Stimulated activated CD4-positive, alpha-beta T cell treated with anti-CD3 and anti-CD28 coated beads, Interleukin-4, amount 100 ng/mL, for 24 hours (primary cell): ENCODE results near the gene TBC1D22A.
"Not testable (repeated sequence)": the region's sequence is repeated elsewhere in the genome, so short reads cannot be mapped to it uniquely, and the experiment has no call there.

ENCODE experiments used
- DNase-seq: peaks from one replicate; pipeline ENCODE4 v3.0.0-alpha.2; 2020

TBC1D22A gene

GRCh38 chr22:47165338-47166032 is 403.0 kb downstream of the TBC1D22A start:
- DNase-seq = no peak

DNA sequence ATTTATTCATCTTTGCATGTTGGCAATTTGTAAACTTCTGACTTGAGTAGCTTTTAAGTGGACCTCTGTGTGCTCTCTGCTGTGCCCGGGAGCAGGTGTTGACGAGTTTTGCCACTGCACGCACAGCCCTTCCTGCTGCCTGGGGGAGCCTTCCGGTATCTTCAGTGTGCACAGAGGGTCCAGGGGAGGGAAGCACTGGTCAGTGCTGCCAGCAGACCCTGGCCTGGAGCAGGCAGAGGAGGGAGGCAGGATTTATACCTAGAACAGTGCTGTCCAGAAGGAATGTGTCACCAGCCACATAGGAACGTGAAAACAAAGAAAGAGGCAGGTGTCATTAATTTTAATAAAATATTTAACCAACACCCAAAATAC is 403.6 kb downstream of the TBC1D22A start:
- no peak for DNase-seq

GRCh38 chr22:47166446-47167016 is 404.1 kb downstream of the TBC1D22A start:
- DNase-seq = no peak

GRCh38 chr22:47167056-47167455 is 404.6 kb downstream of the TBC1D22A start:
- DNase-seq = no peak

DNA sequence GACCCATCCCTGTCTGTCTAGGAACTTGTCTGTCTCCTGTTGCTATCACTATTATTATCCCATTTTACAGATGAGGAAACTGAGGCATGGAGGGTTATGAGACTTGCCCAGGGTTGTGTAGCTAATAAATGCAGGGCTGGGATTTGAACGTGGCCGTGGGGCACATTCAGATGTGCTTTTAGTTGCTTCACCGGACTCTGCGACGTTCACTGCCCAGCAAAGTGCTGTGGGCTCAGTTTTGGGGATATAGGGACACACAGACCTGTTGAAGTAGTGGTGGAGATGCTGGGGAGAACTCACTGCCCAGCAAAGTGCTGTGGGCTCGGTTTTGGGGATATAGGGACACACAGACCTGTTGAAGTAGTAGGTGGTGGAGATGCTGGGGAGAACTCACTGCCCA is 405.5 kb downstream of the TBC1D22A start:
- not testable (repeated sequence) for DNase-seq

- no peak for DNase-seq
These were observed 406.0 kb downstream of the TBC1D22A start for GRCh38 chr22:47168441-47168840.

DNA sequence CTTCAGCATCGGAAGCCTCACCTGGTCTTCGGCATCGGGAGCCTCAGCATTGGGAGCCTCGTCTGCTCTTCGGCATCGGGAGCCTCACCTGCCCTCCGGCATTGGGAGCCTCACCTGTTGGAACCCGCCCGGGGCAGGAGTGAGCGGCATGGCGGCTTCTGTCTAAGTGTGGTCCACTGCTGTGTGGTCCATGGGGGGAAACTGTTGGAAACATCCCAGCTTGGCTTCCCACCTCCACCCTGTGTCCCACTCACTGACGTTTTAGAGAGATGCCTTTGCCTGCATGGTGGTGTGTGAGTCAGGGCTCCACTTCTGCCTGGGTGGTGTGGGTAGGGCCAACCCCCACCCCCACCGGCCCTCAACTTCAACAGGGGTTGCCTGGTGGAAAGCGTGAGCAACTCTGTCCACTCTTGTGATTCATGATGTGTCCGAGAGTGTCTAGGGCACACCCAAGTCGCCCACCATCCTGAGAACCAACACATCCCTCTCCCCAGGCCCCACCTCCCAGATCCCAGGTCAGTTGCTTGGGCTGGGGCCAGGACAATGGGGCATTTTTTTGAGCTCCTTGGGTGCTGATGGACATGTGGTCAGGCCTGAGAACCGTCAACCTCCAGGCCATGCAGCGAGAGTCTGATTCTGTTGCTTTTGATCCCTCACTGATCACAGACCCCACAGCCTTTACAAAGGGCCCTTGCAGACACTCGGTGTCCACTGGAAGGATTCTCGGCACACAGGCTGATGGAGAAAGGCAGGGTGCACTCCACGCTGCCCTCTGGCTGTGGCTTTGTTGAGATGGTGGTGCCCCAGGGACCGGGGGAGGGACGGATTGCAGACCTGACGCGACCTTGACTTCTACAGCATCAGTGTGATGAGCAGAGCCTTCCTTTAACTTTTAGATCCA is 406.7 kb downstream of the TBC1D22A start:
- DNase-seq = no peak

GRCh38 chr22:47169801-47170140 is 407.3 kb downstream of the TBC1D22A start:
- no peak for DNase-seq

DNA sequence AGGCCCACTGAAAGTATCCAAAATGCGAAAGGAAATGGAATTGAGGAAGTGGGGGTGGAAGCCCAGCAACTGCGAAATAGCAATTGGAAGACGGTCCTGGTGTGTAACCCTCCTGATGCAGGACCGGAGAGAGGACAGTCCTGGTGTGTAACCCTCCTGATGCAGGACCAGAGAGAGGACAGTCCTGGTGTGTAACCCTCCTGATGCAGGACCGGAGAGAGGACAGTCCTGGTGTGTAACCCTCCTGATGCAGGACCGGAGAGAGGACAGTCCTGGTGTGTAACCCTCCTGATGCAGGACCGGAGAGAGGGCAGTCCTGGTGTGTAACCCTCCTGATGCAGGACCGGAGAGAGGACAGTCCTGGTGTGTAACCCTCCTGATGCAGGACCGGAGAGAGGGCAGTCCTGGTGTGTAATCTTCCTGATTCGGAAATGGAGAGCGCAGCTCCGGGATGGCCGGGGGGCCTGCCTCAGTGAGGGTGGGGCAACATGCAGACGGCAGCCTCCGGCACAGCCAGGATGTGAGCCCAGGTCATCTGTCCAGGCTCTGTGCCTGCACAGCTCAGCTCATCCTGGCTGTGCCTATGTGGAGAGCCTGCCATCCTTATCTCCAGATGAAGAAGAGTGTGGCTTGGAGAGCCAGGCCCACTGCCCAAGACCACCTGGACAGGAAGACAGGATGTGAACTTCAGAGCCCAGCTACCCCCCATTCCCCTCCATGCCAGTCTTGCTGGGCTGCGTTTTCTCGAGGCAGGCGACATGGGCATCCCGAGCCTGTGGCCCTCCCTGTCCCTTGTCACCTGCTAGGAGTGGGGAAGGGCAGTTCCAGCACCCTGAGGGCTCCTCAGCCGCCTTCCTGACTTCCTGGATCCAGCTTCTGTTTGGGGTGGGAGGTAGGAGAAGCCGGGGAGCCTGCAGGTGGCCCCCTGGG is 408.3 kb downstream of the TBC1D22A start:
- not testable (repeated sequence) for DNase-seq

DNA sequence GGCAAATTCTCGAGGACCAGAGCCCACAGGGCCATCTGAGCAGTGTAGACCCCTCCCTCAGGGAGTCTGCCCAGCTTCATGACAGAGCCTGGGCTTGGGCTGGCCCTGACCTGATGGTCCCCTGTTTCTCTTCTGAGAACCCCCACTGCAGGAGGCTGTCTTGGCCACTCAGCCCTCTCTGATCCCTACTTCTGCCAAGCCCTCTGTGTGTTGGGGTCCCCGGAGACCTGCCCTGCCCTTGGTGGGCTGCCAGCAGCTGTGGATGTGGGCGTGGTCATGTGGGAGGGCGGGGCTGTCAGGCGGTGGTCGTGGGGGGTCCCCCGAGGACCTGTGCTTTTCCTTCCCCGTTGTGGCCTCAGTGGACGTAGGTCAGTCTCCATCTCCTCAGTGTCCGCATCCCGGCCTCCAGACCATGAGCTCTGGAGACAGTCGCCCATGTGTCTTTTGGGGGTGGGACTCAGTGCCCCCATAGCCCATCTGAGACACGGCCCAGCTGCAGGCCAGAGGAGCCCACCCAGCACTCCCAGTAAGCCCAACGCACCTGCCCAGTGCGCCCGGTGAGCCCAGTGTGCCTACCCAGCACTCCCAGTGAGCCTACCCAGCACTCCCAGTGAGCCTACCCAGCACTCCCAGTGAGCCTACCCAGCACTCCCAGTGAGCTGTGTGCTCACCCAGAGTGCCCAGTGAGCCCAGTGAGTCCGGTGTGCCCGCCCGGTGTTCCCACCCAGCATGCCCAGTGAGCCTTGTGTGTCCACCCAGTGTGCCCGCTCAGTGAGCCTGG is 409.2 kb downstream of the TBC1D22A start:
- no peak for DNase-seq

DNA sequence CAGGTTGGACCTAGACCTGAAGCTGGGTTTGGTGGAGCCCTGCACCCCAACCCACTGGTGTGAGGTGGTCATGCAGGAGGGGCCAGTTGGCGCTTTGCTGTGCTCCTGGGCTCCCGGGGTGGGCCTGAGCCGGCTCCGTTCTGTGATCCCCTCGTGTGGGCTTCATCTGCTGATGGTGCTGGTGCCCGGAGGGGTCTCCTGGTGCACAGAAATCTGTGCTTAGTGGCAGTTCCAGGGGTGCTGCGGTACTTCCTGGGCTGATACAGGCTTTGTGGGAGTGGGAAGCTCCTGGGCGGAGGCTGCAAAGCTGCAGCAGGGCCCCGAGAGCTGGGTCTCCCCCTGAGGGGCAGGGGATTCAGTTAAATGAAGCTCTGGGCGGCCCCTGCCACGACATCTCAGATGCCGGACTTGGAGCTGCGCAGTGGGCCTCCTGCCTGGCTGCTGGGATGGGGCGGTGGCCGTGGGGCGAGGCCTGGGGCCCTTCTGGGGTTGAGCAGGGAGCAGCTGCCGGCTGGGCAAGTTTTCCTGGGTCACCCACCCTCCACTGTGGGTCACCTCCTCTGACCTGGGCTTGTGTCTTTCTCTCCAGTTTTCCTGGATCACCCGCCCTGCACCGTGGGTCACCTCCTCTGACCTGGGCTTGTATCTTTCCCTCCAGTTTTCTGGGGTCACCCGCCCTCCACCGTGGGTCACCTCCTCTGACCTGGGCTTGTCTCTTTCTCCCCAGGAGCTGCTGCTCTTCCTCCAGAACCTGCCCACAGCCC is 410.5 kb downstream of the TBC1D22A start:
- no peak for DNase-seq

- DNase-seq = no peak
These were observed 411.1 kb downstream of the TBC1D22A start for GRCh38 chr22:47173535-47174021.

GRCh38 chr22:47174096-47174495 is 411.6 kb downstream of the TBC1D22A start:
- DNase-seq = no peak

- no peak for DNase-seq
These were observed 412.2 kb downstream of the TBC1D22A start for GRCh38 chr22:47174671-47175112.

GRCh38 chr22:47175151-47176025 is 412.9 kb downstream of the TBC1D22A start:
- no peak for DNase-seq

GRCh38 chr22:47176026-47176389 is 413.6 kb downstream of the TBC1D22A start:
- no peak for DNase-seq

GRCh38 chr22:47176573-47177333 is 414.3 kb downstream of the TBC1D22A start:
- DNase-seq = no peak

GRCh38 chr22:47177334-47177815 is 414.9 kb downstream of the TBC1D22A start:
- DNase-seq = no peak

DNA sequence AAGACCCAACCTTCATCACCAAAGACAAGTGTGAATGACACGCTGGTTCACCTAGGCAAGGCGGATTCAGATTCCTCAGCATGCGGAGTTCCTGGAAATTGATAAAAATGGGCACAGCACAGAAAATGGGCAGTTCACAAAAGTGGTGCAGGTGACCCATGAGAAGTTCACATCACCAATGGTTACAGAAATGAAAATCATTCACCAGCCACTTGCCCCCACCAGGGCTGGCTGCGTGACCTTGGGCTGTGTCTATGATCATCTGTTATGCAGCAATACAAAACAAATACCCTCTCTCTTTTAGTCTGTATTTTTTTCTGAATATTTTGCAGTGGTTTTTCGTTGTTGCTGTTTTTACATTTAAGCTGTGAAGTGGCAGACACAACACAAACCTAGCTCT is 415.9 kb downstream of the TBC1D22A start:
- DNase-seq = no peak
